HuH-7.5 (cell line): Measurements from ENCODE around the gene OR3A3.

ENCODE experiments used
- DNase-seq: peaks from one replicate; pipeline ENCODE4 v3.0.0; 2011; ENCODE audit warnings: low spot score

The OR3A3 gene

DNA sequence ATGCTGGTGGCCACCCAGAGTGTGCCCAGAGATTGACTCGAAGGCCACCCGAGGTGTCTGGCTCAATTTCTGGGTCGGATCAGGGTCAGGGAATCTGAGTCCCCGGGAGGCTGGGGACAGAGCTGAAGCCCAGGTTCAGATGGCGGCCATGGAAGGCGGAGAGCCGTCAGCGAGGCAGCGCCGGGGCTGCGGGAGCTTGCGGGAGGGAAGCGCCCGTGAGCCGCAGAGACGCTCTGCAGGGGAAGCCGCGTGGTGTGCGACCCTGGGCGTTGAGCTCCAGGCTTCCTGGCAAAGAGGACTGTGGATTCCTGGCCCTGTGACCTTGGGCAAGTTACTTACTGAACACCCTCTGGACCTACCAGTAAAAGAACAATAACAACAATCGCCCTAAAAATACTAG is 61.0 kb downstream of the OR3A3 start:
- DNase-seq, result no peak
